Measurements from ENCODE around the gene DPH6.

DPH6 gene

GRCh38 chr15:35507932-35508638 is 37.9 kb downstream of the DPH6 start:
- no peak overlapping the region for H3K4me3 ChIP-seq (replicated peaks; ENCODE audit: low read depth, low read length)
- TF ChIP-seq CTCF (IDR thresholded peaks at IDR 0.05; ENCODE audit: low read depth, low read length, missing control alignments) = no peak
- no peak for DNase-seq (ENCODE audit: extremely low read depth, low read depth)

- TF ChIP-seq CTCF (IDR thresholded peaks at IDR 0.05; ENCODE audit: low read depth, low read length, missing control alignments) = no peak
- H3K4me3 ChIP-seq (replicated peaks; ENCODE audit: low read depth, low read length) = no peak overlapping the region
- DNase-seq (ENCODE audit: extremely low read depth, low read depth) = no peak
Measured at GRCh38 chr15:35506272-35506870, 39.6 kb downstream of the DPH6 start.

- no peak overlapping the region for H3K4me3 ChIP-seq (replicated peaks; ENCODE audit: low read depth, low read length)
- TF ChIP-seq CTCF (IDR thresholded peaks at IDR 0.05; ENCODE audit: low read depth, low read length, missing control alignments) = no peak
- no peak for DNase-seq (ENCODE audit: extremely low read depth, low read depth)
Measured at GRCh38 chr15:35505809-35506208, 40.2 kb downstream of the DPH6 start.

GRCh38 chr15:35505141-35505540 is 40.8 kb downstream of the DPH6 start:
- DNase-seq (ENCODE audit: extremely low read depth, low read depth) = no peak
- no peak overlapping the region for H3K4me3 ChIP-seq (replicated peaks; ENCODE audit: low read depth, low read length)
- no peak for TF ChIP-seq CTCF (IDR thresholded peaks at IDR 0.05; ENCODE audit: low read depth, low read length, missing control alignments)

- no peak for TF ChIP-seq CTCF (IDR thresholded peaks at IDR 0.05; ENCODE audit: low read depth, low read length, missing control alignments)
- H3K4me3 ChIP-seq (replicated peaks; ENCODE audit: low read depth, low read length) = no peak overlapping the region
- no peak for DNase-seq (ENCODE audit: extremely low read depth, low read depth)
Measured at GRCh38 chr15:35499723-35500122, 46.2 kb downstream of the DPH6 start.

- TF ChIP-seq CTCF (IDR thresholded peaks at IDR 0.05; ENCODE audit: low read depth, low read length, missing control alignments) = no peak
- no peak for DNase-seq (ENCODE audit: extremely low read depth, low read depth)
Measured at GRCh38 chr15:35496585-35496984, 49.4 kb downstream of the DPH6 start.

More at GRCh38 chr15:35496585-35496984, 49.4 kb downstream of the DPH6 start:
- no peak overlapping the region for H3K4me3 ChIP-seq (replicated peaks; ENCODE audit: low read depth, low read length)
